A673 (cell line): ENCODE measurements around the gene MPC1.

Experiments used
- EZH2 ChIP-seq: fragments of 200-600 bp; sonication (generic); IDR thresholded peaks from 2 replicates; pipeline ENCODE4 v1.6.1; 2017; ENCODE audit warnings: borderline replicate concordance, low read depth, mild to moderate bottlenecking, mixed read lengths, antibody characterized with exemption, low read length; ENCODE audit not compliant: poor library complexity, severe bottlenecking
- TF ChIP-seq, protein P1 (sequence below): fragments of 300-800, 200-600 bp; sonication (generic); conservative IDR thresholded peaks from 2 replicates; pipeline ENCODE4 v1.5.1; 2017; ENCODE audit warnings: low read depth, mild to moderate bottlenecking, antibody characterized with exemption, low read length, moderate library complexity, mixed read lengths

DNA sequence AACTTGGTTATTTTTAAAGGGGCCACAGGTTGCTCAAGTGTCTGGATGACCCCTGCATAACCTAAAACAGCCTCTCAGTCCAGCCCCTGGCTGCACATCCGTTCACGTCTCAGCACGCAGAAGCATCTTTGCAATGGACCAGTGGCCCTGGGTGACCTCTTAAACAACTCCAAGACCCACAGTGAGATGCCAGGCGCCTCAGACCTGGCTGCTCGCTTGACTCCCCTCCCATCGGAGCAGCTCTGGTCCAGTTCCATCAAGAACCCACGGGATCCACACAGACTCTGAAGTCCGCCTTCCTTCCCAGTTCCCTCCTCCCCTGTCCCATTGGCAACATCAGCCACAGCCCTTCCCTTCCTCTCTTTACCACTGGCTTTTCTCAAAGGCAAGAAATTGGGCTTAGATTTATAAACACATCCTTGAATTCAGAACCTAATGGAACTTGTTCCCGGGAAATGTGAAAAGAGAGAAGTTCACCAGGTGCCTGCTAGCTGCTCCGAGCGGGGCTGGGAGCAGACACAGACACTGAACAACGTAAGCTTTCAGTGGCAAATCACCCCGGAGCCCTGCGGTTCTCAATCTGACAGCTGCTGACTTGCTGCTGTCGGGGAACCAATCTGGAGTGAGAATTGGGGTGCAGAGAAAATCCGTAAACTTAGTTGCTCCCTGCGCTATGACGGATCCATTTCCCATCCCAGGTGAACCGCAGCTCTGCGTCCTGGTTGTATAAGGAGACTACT is 39.6 kb upstream of the MPC1 start:
- TF ChIP-seq, protein P1, sequence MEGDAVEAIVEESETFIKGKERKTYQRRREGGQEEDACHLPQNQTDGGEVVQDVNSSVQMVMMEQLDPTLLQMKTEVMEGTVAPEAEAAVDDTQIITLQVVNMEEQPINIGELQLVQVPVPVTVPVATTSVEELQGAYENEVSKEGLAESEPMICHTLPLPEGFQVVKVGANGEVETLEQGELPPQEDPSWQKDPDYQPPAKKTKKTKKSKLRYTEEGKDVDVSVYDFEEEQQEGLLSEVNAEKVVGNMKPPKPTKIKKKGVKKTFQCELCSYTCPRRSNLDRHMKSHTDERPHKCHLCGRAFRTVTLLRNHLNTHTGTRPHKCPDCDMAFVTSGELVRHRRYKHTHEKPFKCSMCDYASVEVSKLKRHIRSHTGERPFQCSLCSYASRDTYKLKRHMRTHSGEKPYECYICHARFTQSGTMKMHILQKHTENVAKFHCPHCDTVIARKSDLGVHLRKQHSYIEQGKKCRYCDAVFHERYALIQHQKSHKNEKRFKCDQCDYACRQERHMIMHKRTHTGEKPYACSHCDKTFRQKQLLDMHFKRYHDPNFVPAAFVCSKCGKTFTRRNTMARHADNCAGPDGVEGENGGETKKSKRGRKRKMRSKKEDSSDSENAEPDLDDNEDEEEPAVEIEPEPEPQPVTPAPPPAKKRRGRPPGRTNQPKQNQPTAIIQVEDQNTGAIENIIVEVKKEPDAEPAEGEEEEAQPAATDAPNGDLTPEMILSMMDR: no peak
- TF ChIP-seq EZH2: no peak
